GM12878 (cell line): ENCODE data around the gene UBASH3A. TPM values are rescaled to one million over a fixed set of nuclear protein-coding genes. Genes with fewer than 3 reads are reported as not detected.

ENCODE experiments used
- ATAC-seq: fragments of 200-7000 bp; cut with Tn5 transposase; 3 replicates; pipeline ENCODE4 v1.9.1; 2020; ENCODE audit warnings: mild to moderate bottlenecking, moderate library complexity
- BruUV-seq: library from RNA; stranded (reverse); fragments of 400-500 nt; replicated peaks from 2 replicates; lab custom pipeline; 2021; lab: Mats Ljungman, UMichigan
- CTCF ChIA-PET: fragments of 300-600 bp; sonication (Branson Sonifier 250); formaldehyde crosslinking; extraction: SDS; loops from one replicate; lab custom pipeline; 2021; ENCODE audit warnings: inconsistent platforms; lab: Yijun Ruan, JAX
- POLR2A ChIA-PET: fragments of 350-600 bp; formaldehyde crosslinking; extraction: SDS; loops from one replicate; lab custom pipeline; 2021; ENCODE audit warnings: inconsistent platforms; lab: Charles Lee
- RAD21 ChIA-PET: fragments of 300-600 bp; sonication (Branson Sonifier 250); formaldehyde crosslinking; loops from one replicate; lab custom pipeline; 2023; ENCODE audit warnings: antibody characterized with exemption; ENCODE audit not compliant: unreplicated experiment; lab: Charles Lee
- SMC1A ChIA-PET: fragments of 300-600 bp; sonication (Branson Sonifier 250); formaldehyde crosslinking; loops from one replicate; lab custom pipeline; 2023; ENCODE audit not compliant: unreplicated experiment, uncharacterized antibody; lab: Charles Lee
- DNase-seq: peaks from one replicate; pipeline ENCODE4 v3.0.0-alpha.2; 2011; ENCODE audit warnings: low read depth, low spot score
- FAIRE-seq: peaks from 3 replicates; lab custom pipeline; 2011; peaks lifted over from hg19 to GRCh38; lab: Jason Lieb, UNC
- H2AFZ ChIP-seq: 2 replicates; pipeline ENCODE4 v1.6.0; 2011; ENCODE audit warnings: low read depth, low read length, control low read depth; ENCODE audit not compliant: control insufficient read depth
- H3K27ac ChIP-seq: 2 replicates; pipeline ENCODE4 v1.5.1; 2011; ENCODE audit warnings: control low read depth; ENCODE audit not compliant: control insufficient read depth, insufficient read depth
- H3K27me3 ChIP-seq, 2 experiments: replicated peaks in 1 of 2; 2 replicates each; pipeline versions ENCODE4 v1.6.0 to v1.6.1; 2011; ENCODE audit warnings: low read length in 1 of 2; ENCODE audit not compliant: control insufficient read depth in 2 of 2, insufficient read depth in 2 of 2
- H3K36me3 ChIP-seq, 2 experiments: 2 replicates each; pipeline ENCODE4 v1.5.1; 2011; ENCODE audit warnings: low read length in 1 of 2; ENCODE audit not compliant: control insufficient read depth in 2 of 2, insufficient read depth in 2 of 2
- H3K4me1 ChIP-seq: 2 replicates; pipeline ENCODE4 v1.6.1; 2011; ENCODE audit warnings: mild to moderate bottlenecking, low read length, moderate library complexity, mixed read lengths; ENCODE audit not compliant: control insufficient read depth, insufficient read depth
- H3K4me2 ChIP-seq: 2 replicates; pipeline ENCODE4 v1.6.0; 2011; ENCODE audit warnings: control low read depth; ENCODE audit not compliant: control insufficient read depth, insufficient read depth
- H3K4me3 ChIP-seq: fragments of 200-600 bp; sonication (generic); 2 replicates; pipeline ENCODE4 v1.5.1; 2016
- H3K79me2 ChIP-seq: 2 replicates; pipeline ENCODE4 v1.6.0; 2011; ENCODE audit warnings: low read length; ENCODE audit not compliant: control insufficient read depth, insufficient read depth
- H3K9ac ChIP-seq: 2 replicates; pipeline ENCODE4 v1.8.0; 2011; ENCODE audit warnings: low read length, control low read depth, mixed read lengths; ENCODE audit not compliant: control insufficient read depth, insufficient read depth
- H3K9me3 ChIP-seq: replicated peaks from 3 replicates; pipeline ENCODE4 v1.5.1; 2011; ENCODE audit warnings: mild to moderate bottlenecking, low read length; ENCODE audit not compliant: control insufficient read depth, insufficient read depth
- H4K20me1 ChIP-seq: 2 replicates; pipeline ENCODE4 v1.6.0; 2011; ENCODE audit not compliant: control insufficient read depth, insufficient read depth
- CHD2 ChIP-seq: IDR thresholded peaks from 2 replicates; pipeline ENCODE4 v1.6.1; 2011; ENCODE audit warnings: low read depth, low read length, improper control_type of control experiment, borderline replicate concordance
- LARP7 ChIP-seq: fragments of 450-650 bp; IDR thresholded peaks from 2 replicates; pipeline ENCODE4 v1.6.1; 2017; ENCODE audit warnings: mild to moderate bottlenecking
- NBN ChIP-seq: fragments of 450-650 bp; IDR thresholded peaks from 2 replicates; pipeline ENCODE4 v1.6.1; 2016
- POLR2AphosphoS5 ChIP-seq: IDR thresholded peaks from 2 replicates; pipeline ENCODE4 v1.6.1; 2011; ENCODE audit warnings: mild to moderate bottlenecking, low read length, inconsistent platforms
- SIX5 ChIP-seq: IDR thresholded peaks from 2 replicates; pipeline ENCODE4 v1.6.1; 2011; ENCODE audit warnings: mild to moderate bottlenecking, low read depth, low read length, moderate library complexity; ENCODE audit not compliant: severe bottlenecking
- SREBF2 ChIP-seq: IDR thresholded peaks from 2 replicates; pipeline ENCODE4 v1.6.1; 2012; ENCODE audit warnings: mild to moderate bottlenecking, low read length
- TCF7 ChIP-seq: IDR thresholded peaks from 2 replicates; pipeline ENCODE4 v1.6.1; 2014; ENCODE audit warnings: antibody characterized with exemption, borderline replicate concordance
- ZNF384 ChIP-seq: IDR thresholded peaks from 2 replicates; pipeline ENCODE4 v1.6.1; 2012; ENCODE audit warnings: low read depth, mild to moderate bottlenecking, low read length, improper control_type of control experiment, borderline replicate concordance
- WGBS: methylation state at CpG from one replicate; pipeline ENCODE4 v1.1.6; 2016; ENCODE audit warnings: low lambda C conversion rate; ENCODE audit not compliant: insufficient replicate concordance, insufficient coverage; ENCODE audit errors: missing lambda C conversion rate; 5-methylcytosine and 5-hydroxymethylcytosine counted together
- in situ Hi-C: fragments of 300-500 bp; cut with MboI; formaldehyde crosslinking; loops from 9 replicates; pipeline ENCODE4 v1.14.3; 2018; ENCODE audit warnings: mixed read lengths
- intact Hi-C: fragments of 100-400 bp; cut with micrococcal nuclease; formaldehyde crosslinking; loops from one replicate; pipeline ENCODE4 v1.14.2; 2022; ENCODE audit not compliant: unreplicated experiment
- polyA plus RNA-seq, 11 experiments: library from polyadenylated mRNA; depleted of rRNA in 4 of 11; unstranded in 6 of 11; stranded (reverse) in 5 of 11; fragments of >200 nt; fragmentation: Nextera tagmentation in 4 of 11; fragmentation: Illumina TruSeq in 1 of 11; extraction: Ambion mirVana in 4 of 11; extraction: Trizol in 1 of 11; gene quantifications; 1 replicate in 1 of 11; 2 replicates in 10 of 11; pipeline versions ENCODE4 v1.2.1 to v1.2.3, GENCODE V29; 2011 to 2016; ENCODE audit warnings: inconsistent platforms in 2 of 11, missing spikeins in 2 of 11, low read depth in 1 of 11
- total RNA-seq, 4 experiments: library from RNA; depleted of rRNA in 3 of 4; stranded (reverse); fragments of >200 nt in 3 of 4; fragmentation: Illumina TruSeq in 1 of 4; extraction: Trizol in 1 of 4; gene quantifications; 2 replicates each; pipeline versions ENCODE4 v1.2.1 to v1.2.3, GENCODE V29; 2013 to 2021
- TF ChIP-seq, protein P1 (sequence below): IDR thresholded peaks from 2 replicates; pipeline ENCODE4 v1.6.1; 2012; ENCODE audit warnings: low read depth, low read length, improper control_type of control experiment
- TF ChIP-seq, protein P2 (sequence below): fragments of 450-650 bp; IDR thresholded peaks from 2 replicates; pipeline ENCODE4 v1.6.1; 2017; ENCODE audit warnings: mild to moderate bottlenecking
- TF ChIP-seq, protein P3 (sequence below): fragments of 450-650 bp; IDR thresholded peaks from 2 replicates; pipeline ENCODE4 v1.6.1; 2016; ENCODE audit warnings: mild to moderate bottlenecking

Gene UBASH3A
- total and polyA plus RNA-seq, 10 of the 15 experiments (the other 5 are each of a cell fraction or from before 2014, with no cell fraction given) = 0.04 to 0.39 (median 0.23) TPM; not detected in 1

DNA sequence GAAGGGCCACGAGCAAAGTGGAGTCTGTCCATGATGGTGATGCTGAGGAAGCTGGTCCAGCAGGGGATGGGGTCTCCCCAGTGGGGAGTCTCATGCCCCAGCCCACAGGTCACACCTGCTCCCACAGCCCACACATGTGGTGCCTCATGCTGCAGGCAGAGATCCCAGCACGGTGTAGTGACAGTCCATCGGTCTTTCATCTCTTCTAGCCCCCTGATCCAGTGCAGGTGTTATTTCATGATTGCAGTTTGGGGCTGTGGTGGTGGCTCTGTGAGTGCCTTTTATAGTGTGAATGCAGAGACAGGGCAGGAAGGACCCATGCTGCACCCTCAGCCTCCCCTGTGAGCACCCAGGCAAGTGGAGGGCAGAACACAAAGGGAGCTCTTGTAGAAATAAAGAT is 45.0 kb downstream of the UBASH3A start:
- H3K36me3 ChIP-seq = no peaks in the 10 kb centered on the region
- H3K27ac ChIP-seq = no peak overlapping the region
- POLR2A ChIA-PET = no interaction called here
- H2AFZ ChIP-seq = no peak overlapping the region
- no peaks in the 10 kb centered on the region for H3K79me2 ChIP-seq
- CTCF ChIA-PET = interaction anchor here (0.6 to 9.7 kb wide), 9 partner anchors 10 to 300 kb away, joined by 3 to 117 read pairs (median 3); no protein-coding TSS in a partner anchor
- H3K27me3 ChIP-seq = no peaks in the 10 kb centered on the region
- H4K20me1 ChIP-seq = no peaks in the 10 kb centered on the region
- no peak for TF ChIP-seq LARP7
- no peak for TF ChIP-seq SIX5
- TF ChIP-seq TCF7 = no peak
- TF ChIP-seq, protein P1, sequence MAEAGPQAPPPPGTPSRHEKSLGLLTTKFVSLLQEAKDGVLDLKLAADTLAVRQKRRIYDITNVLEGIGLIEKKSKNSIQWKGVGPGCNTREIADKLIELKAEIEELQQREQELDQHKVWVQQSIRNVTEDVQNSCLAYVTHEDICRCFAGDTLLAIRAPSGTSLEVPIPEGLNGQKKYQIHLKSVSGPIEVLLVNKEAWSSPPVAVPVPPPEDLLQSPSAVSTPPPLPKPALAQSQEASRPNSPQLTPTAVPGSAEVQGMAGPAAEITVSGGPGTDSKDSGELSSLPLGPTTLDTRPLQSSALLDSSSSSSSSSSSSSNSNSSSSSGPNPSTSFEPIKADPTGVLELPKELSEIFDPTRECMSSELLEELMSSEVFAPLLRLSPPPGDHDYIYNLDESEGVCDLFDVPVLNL = no peak
- no peak for TF ChIP-seq ZNF384
- no peak for TF ChIP-seq NBN
- no peak for TF ChIP-seq SREBF2
- no peak for TF ChIP-seq POLR2AphosphoS5
- TF ChIP-seq, protein P2, sequence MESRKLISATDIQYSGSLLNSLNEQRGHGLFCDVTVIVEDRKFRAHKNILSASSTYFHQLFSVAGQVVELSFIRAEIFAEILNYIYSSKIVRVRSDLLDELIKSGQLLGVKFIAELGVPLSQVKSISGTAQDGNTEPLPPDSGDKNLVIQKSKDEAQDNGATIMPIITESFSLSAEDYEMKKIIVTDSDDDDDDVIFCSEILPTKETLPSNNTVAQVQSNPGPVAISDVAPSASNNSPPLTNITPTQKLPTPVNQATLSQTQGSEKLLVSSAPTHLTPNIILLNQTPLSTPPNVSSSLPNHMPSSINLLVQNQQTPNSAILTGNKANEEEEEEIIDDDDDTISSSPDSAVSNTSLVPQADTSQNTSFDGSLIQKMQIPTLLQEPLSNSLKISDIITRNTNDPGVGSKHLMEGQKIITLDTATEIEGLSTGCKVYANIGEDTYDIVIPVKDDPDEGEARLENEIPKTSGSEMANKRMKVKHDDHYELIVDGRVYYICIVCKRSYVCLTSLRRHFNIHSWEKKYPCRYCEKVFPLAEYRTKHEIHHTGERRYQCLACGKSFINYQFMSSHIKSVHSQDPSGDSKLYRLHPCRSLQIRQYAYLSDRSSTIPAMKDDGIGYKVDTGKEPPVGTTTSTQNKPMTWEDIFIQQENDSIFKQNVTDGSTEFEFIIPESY = no peak
- TF ChIP-seq, protein P3, sequence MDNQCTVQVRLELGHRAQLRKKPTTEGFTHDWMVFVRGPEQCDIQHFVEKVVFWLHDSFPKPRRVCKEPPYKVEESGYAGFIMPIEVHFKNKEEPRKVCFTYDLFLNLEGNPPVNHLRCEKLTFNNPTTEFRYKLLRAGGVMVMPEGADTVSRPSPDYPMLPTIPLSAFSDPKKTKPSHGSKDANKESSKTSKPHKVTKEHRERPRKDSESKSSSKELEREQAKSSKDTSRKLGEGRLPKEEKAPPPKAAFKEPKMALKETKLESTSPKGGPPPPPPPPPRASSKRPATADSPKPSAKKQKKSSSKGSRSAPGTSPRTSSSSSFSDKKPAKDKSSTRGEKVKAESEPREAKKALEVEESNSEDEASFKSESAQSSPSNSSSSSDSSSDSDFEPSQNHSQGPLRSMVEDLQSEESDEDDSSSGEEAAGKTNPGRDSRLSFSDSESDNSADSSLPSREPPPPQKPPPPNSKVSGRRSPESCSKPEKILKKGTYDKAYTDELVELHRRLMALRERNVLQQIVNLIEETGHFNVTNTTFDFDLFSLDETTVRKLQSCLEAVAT = no peak
- no peak for TF ChIP-seq CHD2
- no peaks in the 10 kb centered on the region for H3K9me3 ChIP-seq
- H3K4me3 ChIP-seq = no peak overlapping the region
- SMC1A ChIA-PET = interaction anchor here (1.0 to 3.5 kb wide), 10 partner anchors 23 to 283 kb away, joined by 3 to 25 read pairs (median 8); no protein-coding TSS in a partner anchor
- no peak overlapping the region for H3K9ac ChIP-seq
- no TSS peak for BruUV-seq
- H3K4me1 ChIP-seq = peaks cover 17% of the 10 kb centered on the region
- 80% methylated on average over 3 of the region's 3 CpGs for WGBS
- RAD21 ChIA-PET = interaction anchor here (0.7 to 5.1 kb wide), 7 partner anchors 11 to 139 kb away, joined by 3 to 41 read pairs (median 8); no protein-coding TSS in a partner anchor
- no peak for ATAC-seq
- no peak for DNase-seq
- FAIRE-seq = no peak
- in situ Hi-C loops = loop anchor here (5.0 kb wide), 2 partner anchors 71 to 141 kb away; no protein-coding TSS in a partner anchor
- intact Hi-C loops = no loop called here
- H3K4me2 ChIP-seq = no peak overlapping the region
